ENCODE results near the gene FOXI3. TPM values are rescaled to one million over a fixed set of nuclear protein-coding genes. Genes with fewer than 3 reads are reported as not detected.
"Not testable (repeated sequence)": the region's sequence is repeated elsewhere in the genome, so short reads cannot be mapped to it uniquely, and the experiment has no call there.

The FOXI3 gene
- total RNA-seq, 1 experiment from 2014 or later: not detected

DNA sequence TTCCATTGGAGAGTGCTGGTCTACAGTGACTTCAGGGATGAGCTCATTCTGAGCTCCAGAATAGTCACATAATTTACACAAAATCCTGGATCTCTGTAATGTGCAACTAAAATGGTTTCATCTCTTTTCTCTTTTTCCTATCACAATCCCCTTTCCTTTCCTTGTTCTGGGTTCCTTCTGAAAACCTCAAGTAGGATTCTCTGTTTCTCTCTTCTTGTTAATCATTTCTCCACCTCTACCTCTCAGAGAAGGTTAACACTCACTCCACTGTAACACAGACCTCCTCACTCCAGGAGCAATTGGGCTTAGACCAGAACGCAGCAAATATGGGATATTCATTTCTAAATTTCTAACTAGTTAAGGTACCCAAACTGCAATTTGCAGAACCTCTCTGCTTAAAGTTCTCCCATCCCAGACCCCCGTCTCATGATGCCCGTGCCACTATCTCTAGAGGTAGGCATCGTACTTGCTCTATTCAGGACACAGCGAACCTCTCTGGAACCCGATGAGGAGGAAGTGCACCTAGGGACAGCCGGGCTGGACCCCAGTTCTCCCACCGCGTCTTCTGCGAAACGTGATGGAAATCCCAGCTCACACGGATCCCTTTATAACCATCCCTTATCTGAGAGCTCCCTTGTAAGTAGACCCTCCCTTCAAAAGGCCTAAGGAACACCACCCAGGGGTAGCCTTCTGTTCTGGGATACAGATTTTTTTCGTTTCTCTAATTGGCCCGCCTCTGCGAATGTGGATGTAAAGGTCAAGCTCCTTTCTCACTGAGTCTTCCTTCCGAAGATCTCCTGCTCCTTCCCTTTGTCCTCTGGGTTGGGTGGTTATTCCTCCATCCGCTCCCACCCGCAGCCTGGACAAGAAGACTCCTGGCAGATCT is 1.3 kb downstream of the FOXI3 start:
- DNase-seq: no peak
- Histone ChIP-seq H3K9me3 (no peaks in the 10 kb centered on the region), H3K36me3 (no peaks in the 10 kb centered on the region), H3K27me3 (peaks cover 57% of the 10 kb centered on the region), H3K4me3 (no peak overlapping the region)

DNA sequence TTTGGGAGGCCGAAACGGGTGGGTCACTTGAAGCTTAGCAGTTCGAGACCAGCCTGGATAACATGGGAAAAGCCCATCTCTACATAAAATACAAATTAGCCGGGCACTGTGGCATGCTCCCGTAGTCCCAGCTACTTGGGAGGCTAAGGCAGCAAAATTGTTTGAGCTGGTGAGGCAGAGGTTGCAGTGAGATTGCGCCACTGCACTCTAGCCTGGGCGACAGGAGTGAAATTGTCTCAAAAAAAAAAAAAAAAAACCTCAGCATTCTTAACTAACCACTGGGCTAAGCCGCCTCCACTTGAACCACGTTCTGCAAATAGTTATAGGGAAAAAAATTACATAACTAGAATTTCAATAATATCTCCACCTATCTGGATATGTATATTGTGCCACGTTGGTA is 2.3 kb downstream of the FOXI3 start:
- Histone ChIP-seq H3K27me3 (peaks cover 53% of the 10 kb centered on the region), H3K36me3 (no peaks in the 10 kb centered on the region), H3K9me3 (no peaks in the 10 kb centered on the region), H3K4me3 (no peak overlapping the region)
- no peak for DNase-seq

DNA sequence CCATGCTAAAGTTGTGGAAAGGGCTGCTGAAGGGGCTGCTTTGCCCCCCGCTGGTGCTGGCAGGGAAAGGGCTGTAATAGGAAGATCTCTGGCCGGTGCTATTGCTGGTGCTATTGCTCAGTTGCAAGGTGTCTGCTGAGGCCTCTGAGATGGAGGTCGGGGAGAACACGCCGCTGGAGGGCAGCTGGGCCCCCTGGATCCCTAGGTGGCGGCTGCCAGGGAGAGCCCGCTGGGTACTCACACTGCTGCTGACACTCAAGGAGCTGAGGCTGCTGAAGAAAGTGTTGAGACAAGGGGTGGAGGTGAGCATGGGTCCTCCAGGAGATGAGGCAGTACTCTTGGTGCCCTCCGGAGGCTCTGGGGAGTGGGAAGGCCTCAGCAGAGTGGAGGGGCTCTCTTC is 4.2 kb downstream of the FOXI3 start:
- Histone ChIP-seq H3K36me3 (no peaks in the 10 kb centered on the region), H3K9me3 (no peaks in the 10 kb centered on the region), H3K27me3 (peaks cover 35% of the 10 kb centered on the region), H3K4me3 (no peak overlapping the region)
- DNase-seq: no peak

DNA sequence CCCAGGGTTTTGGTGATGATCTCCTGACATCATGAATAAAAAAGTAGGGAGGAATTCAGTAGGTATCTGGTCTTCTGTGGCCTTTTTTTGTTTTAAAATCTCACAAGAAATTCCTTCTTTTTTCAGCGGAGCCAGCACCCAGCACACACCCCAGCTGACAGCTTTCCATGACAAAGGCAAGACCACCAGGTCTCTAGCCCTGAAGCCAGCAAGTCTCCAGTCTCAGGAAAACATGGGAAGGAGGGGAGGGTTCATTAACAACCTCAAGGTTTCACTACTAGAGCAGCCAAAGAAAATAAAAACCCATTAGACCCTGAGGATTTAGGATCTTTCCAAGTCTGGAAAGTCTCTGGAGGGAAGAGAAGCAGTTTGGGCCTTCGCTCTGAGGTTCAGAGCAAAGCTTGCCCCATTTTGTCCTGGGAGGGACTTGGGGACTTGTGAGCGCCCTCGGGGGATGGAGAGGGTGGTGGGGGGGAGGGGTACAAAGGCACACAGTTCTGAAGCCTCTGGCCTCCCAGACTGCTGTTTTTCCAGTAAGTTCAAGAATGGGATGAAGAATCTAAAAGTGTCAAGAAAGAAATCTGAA is 9.0 kb downstream of the FOXI3 start:
- Histone ChIP-seq H3K36me3 (no peaks in the 10 kb centered on the region), H3K9me3 (no peaks in the 10 kb centered on the region), H3K27me3 (no peaks in the 10 kb centered on the region; the same call in 1 of the 2 replicates), H3K4me3 (no peak overlapping the region)
- no peak for DNase-seq

DNA sequence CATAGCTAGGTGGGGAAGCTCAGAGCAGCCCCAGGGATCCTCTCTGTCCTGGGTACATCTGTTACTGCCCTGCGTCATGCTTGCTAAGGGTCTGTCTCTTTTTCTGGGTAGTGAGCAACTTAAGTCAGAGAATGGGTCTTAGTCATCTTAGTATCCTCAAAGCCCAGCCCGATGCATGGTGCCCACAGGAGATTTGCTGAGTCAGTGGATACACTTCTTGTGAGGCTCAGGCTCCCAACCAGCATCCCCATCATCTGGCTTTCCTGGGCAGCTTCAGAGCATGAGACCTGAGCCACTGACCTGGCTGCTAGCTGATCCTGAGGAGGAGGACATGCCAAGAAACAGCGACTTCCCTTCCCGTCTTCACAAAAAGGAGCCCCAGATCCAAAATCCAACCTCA is 10.0 kb downstream of the FOXI3 start:
- H3K4me3 ChIP-seq: no peak overlapping the region
- no peaks in the 10 kb centered on the region for H3K36me3 ChIP-seq
- H3K9me3 ChIP-seq: no peaks in the 10 kb centered on the region
- H3K27me3 ChIP-seq: no peaks in the 10 kb centered on the region; the same call in 1 of the 2 replicates
- DNase-seq: no peak

DNA sequence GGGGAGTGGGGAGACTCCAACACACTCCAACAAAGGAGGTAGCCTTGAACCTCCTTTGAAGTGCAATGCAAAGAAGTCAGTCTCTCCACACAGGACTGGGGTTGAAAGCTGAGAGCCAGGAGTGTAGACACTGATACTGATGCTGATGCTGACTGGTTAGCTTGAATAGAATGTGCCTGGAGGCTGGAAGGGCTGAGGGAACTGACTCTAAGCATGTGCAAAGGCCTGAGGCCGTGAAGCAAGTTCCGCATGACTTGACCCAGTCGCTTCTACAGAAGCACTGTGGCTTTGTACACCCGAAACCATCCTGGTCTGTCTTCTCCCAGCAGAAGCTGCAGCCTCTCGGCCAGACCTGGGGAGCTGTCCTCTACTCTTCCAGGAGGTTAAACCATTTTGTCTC is 10.4 kb downstream of the FOXI3 start:
- DNase-seq: no peak
- no peaks in the 10 kb centered on the region for H3K9me3 ChIP-seq
- no peaks in the 10 kb centered on the region; the same call in 1 of the 2 replicates for H3K27me3 ChIP-seq
- no peaks in the 10 kb centered on the region for H3K36me3 ChIP-seq
- H3K4me3 ChIP-seq: no peak overlapping the region

DNA sequence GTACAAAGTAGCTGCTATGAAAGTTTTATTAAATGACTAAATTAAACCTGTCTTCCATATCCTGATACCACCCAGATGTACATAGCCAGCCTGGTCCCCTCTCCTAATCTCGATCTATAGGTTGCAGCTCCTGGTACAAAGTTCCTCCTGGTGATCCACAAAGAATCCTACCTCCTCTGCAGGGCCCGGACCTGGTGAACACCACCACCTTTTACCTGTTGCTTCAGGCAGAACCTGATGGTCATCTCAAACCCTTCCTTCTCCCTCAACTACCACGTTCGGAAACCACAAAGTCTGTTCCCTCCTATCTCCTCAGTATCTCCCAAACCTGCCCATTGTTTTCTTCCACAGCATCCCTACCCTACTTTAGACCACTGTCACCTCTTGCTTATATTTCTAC is 15.5 kb downstream of the FOXI3 start:
- H3K9me3 ChIP-seq: no peaks in the 10 kb centered on the region
- peaks cover 3% of the 10 kb centered on the region; the same call in 1 of the 2 replicates for H3K27me3 ChIP-seq
- no peak overlapping the region for H3K4me3 ChIP-seq
- DNase-seq: no peak
- no peaks in the 10 kb centered on the region for H3K36me3 ChIP-seq

DNA sequence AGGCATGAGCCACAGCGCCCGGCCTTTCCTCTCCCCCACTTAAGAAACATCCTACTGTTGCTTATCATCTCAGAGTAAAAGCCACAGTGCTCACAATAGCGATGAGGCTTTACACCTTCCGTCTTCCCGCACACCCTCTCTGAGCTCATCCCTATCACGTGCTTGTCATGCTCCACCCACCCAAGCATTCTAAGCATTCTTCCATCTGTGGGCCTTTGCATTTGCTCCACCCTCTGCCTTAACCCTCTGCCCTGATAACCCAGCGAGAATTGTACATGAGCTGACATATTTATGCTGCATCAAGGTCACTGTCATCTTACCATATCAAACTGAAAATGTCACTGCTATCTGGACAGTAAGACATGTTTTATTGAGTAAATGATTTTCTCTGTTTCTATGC is 22.6 kb downstream of the FOXI3 start:
- H3K4me3 ChIP-seq: no peak overlapping the region
- H3K9me3 ChIP-seq: no peaks in the 10 kb centered on the region
- no peaks in the 10 kb centered on the region for H3K36me3 ChIP-seq
- no peaks in the 10 kb centered on the region for H3K27me3 ChIP-seq
- DNase-seq: no peak

DNA sequence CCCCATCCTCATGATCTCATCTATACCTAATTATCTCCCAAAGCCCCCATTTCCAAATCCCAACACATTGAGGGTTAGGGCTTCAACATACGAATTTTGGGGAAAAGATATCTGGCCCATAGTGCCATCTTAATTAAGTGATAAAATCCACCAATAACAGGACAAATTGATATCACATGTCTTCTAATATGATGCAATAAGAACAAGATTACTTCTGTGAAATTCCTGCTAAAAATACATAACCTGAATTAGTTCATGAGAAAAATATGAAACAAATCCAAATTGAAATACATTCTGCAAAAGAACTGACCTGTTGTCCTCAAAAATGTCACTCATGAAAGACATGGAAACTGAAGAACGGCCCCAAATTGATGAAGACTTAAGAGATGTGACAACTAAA is 28.8 kb downstream of the FOXI3 start:
- Histone ChIP-seq H3K4me3 (no peak overlapping the region), H3K9me3 (no peaks in the 10 kb centered on the region), H3K36me3 (no peaks in the 10 kb centered on the region), H3K27me3 (no peaks in the 10 kb centered on the region)
- DNase-seq: no peak

DNA sequence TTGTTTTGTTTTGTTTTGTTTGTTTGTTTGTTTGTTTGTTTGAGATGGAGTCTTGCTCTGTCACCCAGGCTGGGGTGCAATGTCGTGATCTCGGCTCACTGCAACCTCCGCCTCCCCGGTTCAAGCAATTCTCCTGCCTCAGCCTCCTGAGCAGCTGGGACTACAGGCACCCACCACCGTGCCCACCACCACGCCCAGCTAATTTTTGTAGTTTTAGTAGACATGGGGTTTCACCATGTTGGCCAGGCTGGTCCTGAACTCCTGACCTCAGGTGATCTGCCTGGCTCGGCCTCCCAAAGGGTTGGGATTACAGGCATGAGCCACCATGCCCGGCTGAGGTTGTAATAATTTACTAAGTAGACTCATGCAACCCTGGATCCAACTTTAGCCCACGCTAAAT is 33.4 kb downstream of the FOXI3 start:
- not testable (repeated sequence) for DNase-seq, H3K27me3 ChIP-seq, H3K4me3 ChIP-seq, H3K9me3 ChIP-seq, H3K36me3 ChIP-seq

DNA sequence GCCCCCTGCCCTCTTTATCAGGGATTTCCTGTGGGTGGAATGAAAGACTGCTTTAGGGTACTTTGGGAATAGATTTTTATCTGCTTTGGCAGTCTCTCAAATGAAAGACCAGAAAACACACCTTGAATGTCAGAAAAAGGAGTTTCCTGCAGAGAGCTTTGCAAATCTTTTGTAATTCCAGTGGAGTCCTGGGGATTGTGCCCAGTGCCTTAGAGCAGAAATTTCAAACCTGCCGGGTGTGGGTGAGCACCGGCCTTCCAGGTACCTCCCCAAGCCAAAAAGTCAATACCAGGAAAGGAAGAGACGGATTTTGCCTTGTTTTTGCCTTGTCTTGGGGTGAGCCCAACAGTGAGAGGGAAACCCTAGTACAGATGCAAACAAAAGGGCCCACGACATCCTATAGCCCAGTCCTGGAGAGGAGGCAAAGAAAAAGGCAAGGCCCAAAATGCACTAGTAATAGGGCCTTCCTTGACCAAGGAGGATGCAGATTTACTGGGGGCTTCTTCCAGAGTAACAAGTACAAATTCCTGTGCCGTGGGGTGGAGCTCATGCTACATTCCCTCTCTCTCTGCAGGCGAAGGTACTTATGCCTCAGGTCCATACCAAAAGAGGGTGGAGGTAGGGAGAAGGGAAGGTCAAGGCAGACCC is 36.4 kb downstream of the FOXI3 start:
- Histone ChIP-seq H3K27me3 (0 out of 2 replicates have a peak, but pooled peaks cover 2% of the 10 kb centered on the region), H3K36me3 (no peaks in the 10 kb centered on the region)

DNA sequence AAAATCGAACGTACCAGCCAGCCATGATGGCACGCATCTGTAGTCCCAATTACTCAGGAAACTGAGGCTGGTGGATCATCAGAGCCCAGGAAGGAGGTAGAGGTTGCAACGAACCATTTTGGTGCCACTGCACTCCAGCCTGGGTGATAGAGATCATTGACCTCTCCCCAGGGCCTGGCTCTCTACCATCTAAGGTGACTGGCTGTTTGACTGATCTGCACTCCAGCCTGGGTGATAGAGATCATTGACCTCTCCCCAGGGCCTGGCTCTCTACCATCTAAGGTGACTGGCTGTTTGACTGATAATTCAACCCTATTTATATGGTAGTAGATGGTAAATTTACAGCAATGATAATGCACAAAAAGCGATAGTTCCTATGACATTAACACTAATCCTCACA is 43.6 kb downstream of the FOXI3 start:
- H3K27me3 ChIP-seq, DNase-seq, H3K36me3 ChIP-seq, H3K9me3 ChIP-seq, H3K4me3 ChIP-seq: not testable (repeated sequence)

More for the DNA sequence above, 36.4 kb downstream of the FOXI3 start:
- no peak for DNase-seq
- Histone ChIP-seq H3K9me3 (no peaks in the 10 kb centered on the region), H3K4me3 (no peak overlapping the region)

DNA sequence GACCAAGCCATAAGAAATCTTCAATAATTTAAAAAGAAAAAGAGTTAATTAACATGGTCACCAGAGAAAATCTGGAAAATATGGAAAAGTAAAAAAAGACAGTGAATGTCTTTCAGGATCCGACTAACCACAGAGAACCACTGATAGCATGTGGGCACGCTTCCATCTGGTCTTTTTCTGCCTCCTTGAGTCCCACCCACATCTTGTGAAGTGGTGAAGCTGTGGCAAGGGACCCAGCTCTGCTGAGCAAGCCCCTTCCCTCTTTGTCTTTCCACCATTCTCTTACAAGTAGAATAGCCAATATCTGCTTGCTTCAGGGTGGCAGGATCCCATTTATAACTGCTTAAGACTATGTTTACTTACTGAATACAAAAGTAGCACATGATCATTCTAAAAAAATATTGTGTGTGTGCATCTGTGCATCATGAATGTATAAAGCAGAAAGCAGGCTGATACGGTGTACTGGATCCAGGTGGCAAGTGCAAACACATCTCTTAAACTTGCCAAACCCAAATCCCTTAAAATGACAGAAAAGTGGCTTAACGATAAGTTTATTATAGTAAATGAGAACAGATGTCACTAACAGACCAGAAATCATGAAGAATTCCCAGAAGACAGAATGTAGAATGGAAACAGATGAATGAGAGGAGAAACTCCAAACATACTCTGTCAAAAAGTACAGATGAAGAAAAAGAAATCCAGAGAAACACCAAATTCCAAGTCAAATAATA is 52.3 kb downstream of the FOXI3 start:
- DNase-seq: no peak
- no peaks in the 10 kb centered on the region for H3K36me3 ChIP-seq
- H3K27me3 ChIP-seq: no peaks in the 10 kb centered on the region; the same call in 1 of the 2 replicates
- H3K9me3 ChIP-seq: no peaks in the 10 kb centered on the region
- H3K4me3 ChIP-seq: no peak overlapping the region

DNA sequence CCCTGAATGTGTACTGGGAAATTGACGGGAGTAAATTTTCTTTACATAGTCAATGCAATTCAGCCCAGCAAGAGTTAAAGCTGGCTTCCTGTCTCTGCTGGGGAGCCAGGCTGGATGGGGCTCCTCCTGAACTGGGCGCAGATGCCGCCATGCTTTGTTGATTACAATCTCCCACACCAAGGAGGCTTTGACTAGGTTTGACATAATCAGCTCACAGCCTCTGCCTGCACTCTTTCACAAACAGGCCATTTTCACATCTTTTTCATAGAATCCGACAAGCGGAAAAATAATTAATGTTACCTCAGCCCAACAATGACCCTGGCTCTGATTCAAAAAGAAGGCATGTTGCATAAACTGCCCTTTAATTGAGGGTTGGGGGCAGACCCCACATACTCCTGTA is 54.3 kb downstream of the FOXI3 start:
- H3K27me3 ChIP-seq: no peaks in the 10 kb centered on the region; the same call in 1 of the 2 replicates
- H3K36me3 ChIP-seq: no peaks in the 10 kb centered on the region
- DNase-seq: no peak
- no peak overlapping the region for H3K4me3 ChIP-seq
- H3K9me3 ChIP-seq: no peaks in the 10 kb centered on the region

Measured in MG63 (cell line).